Chondrocyte (in vitro differentiated cells): ENCODE measurements around the gene CD247. TPM values are rescaled to one million over a fixed set of nuclear protein-coding genes. Genes with fewer than 3 reads are reported as not detected.

ENCODE experiments used
- DNase-seq: peaks from one replicate; pipeline ENCODE4 v3.0.0; 2021; ENCODE audit warnings: mixed read lengths, low spot score
- H3K27ac Mint-ChIP-seq: one replicate; pipeline ENCODE4 v1.8.0; 2021; ENCODE audit warnings: mild to moderate bottlenecking, moderate library complexity, mixed read lengths; ENCODE audit not compliant: unreplicated experiment
- H3K27me3 Mint-ChIP-seq: 2 replicates; pipeline ENCODE4 v1.8.0; 2021; ENCODE audit warnings: low read depth, mixed read lengths
- H3K36me3 Mint-ChIP-seq: 2 replicates; pipeline ENCODE4 v1.8.0; 2021; ENCODE audit warnings: low read depth, mixed read lengths
- H3K4me1 Mint-ChIP-seq: 2 replicates; pipeline ENCODE4 v1.8.0; 2021; ENCODE audit warnings: low read depth, mild to moderate bottlenecking, mixed read lengths
- H3K4me3 Mint-ChIP-seq: one replicate; pipeline ENCODE4 v1.8.0; 2021; ENCODE audit warnings: mild to moderate bottlenecking, moderate library complexity, mixed read lengths; ENCODE audit not compliant: unreplicated experiment
- H3K9me3 Mint-ChIP-seq: 2 replicates; pipeline ENCODE4 v1.8.0; 2021; ENCODE audit warnings: low read depth, mixed read lengths
- total RNA-seq: library from RNA; stranded (reverse); gene quantifications from 3 replicates; pipeline ENCODE4 v1.2.1, GENCODE V29; 2021
- TF ChIP-seq, protein P1 (sequence below): fragments of 200-600 bp; sonication (generic); IDR thresholded peaks from 2 replicates; pipeline ENCODE4 v1.5.0; 2021; ENCODE audit warnings: antibody characterized with exemption, mild to moderate bottlenecking, moderate library complexity

Gene CD247
- total RNA-seq, 1 donor from 2014 or later: not detected

DNA sequence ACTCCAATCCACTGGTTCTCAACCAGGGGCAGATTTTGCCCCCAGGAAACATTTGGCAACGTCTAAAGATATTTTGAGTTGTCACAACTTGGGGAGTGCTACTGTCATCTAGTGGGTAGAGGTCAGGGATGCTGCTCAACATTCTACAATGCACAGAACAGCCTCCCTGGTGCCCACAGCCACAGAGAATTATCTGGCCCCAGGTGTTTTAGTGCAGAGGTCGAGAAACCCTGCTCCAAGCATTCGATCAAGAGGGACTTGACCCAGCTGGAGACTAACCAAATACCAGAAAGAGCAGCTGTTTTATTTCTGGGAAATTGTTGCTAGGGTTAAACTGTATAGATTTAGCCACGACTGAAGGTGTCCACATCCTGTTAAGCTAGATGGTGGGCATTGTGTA lies 19.2 kb downstream of the CD247 start:
- Mint-ChIP-seq H3K27me3 (peaks cover 60% of the 10 kb centered on the region), H3K4me1 (no peaks in the 10 kb centered on the region), H3K36me3 (no peaks in the 10 kb centered on the region), H3K9me3 (no peaks in the 10 kb centered on the region), H3K27ac (no peak overlapping the region), H3K4me3 (no peak overlapping the region)
- DNase-seq: no peak
- TF ChIP-seq, protein P1, sequence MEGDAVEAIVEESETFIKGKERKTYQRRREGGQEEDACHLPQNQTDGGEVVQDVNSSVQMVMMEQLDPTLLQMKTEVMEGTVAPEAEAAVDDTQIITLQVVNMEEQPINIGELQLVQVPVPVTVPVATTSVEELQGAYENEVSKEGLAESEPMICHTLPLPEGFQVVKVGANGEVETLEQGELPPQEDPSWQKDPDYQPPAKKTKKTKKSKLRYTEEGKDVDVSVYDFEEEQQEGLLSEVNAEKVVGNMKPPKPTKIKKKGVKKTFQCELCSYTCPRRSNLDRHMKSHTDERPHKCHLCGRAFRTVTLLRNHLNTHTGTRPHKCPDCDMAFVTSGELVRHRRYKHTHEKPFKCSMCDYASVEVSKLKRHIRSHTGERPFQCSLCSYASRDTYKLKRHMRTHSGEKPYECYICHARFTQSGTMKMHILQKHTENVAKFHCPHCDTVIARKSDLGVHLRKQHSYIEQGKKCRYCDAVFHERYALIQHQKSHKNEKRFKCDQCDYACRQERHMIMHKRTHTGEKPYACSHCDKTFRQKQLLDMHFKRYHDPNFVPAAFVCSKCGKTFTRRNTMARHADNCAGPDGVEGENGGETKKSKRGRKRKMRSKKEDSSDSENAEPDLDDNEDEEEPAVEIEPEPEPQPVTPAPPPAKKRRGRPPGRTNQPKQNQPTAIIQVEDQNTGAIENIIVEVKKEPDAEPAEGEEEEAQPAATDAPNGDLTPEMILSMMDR: no peak

DNA sequence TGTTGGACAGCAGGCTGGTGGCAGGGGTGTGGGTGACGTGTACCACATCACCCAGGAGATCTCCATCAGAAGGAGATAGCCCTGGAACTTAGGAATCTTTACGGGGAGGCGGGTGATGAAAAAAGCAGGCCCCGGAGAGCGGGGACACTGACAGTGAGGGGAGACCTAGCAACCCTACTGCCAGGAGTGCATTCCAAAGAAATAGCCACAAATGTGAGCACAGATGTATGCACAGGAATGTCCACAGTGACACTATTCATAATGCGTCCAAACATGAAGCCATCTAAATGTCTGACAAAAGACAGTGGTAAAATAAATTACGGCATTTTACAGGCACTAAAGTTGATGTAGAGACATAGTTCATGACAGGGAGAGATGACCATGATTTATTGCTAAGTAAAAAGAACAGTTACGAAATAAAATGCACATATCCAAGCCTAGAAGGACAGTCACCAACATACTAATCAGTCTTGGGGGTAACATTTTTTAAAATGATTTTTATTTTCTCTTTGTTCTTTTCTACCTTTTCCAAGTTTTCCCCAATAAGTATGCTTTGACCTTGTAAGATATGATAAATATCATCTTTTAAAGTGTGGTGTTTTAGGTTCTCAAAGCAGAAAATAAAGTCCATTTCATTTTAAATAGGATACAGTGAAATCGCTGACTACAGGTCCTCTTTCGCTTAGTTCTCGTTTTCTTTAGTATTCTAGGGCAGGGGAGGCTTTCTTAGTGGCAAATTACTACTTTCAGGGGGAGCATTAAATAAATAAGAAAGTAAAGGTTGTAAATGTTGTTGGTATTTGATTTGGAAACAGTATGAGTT lies 21.3 kb downstream of the CD247 start:
- Mint-ChIP-seq H3K27ac (no peak overlapping the region), H3K27me3 (peaks cover 50% of the 10 kb centered on the region), H3K4me1 (no peaks in the 10 kb centered on the region), H3K4me3 (no peak overlapping the region), H3K36me3 (no peaks in the 10 kb centered on the region), H3K9me3 (no peaks in the 10 kb centered on the region)
- TF ChIP-seq, protein P1: no peak
- no peak for DNase-seq

DNA sequence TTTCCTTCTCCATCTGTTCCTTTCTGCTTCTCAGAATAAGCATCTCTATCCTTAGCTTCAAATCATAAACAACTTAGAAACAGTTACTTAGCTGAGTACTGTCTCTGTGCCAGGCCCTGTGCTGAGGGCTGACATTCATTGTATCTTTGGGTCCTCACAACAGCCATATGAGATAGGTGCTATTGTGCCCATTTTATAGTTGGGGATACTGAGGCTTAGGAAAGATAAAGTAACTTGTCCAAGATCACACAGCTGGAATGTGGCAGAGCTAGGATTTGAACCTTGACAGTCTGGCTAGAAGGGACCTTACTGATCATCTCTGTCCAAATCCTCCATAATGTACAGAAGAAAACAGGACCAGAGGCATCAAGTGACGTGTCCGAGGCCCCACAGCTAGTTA lies 25.0 kb downstream of the CD247 start:
- Mint-ChIP-seq H3K9me3 (no peaks in the 10 kb centered on the region), H3K27ac (no peak overlapping the region), H3K27me3 (peaks cover 43% of the 10 kb centered on the region), H3K36me3 (no peaks in the 10 kb centered on the region), H3K4me1 (no peaks in the 10 kb centered on the region), H3K4me3 (no peak overlapping the region)
- TF ChIP-seq, protein P1: no peak
- DNase-seq: no peak

DNA sequence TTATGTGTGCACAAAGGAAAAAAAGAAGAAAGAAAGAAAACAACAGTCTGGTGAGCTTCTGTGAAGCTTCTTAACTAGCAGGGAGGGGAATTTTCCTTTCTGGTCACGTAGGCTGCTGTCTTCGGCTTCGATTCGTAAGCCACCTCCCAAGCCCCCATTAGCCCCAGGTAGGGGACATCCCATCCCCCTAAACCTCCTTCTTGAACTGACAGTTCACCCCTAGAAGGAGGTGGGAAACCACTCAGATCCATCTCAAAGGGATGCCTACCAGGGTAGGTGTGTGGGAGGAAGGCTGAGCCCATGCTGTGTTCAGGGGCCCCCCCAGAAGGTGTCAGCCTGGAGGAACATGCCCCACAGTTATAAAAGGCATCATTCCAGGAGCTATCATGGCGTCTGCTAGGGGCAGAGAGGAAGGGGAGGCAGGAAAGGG lies 25.8 kb downstream of the CD247 start:
- no peak overlapping the region for H3K4me3 Mint-ChIP-seq
- H3K27ac Mint-ChIP-seq: no peak overlapping the region
- no peak for DNase-seq
- TF ChIP-seq, protein P1: no peak
- H3K9me3 Mint-ChIP-seq: no peaks in the 10 kb centered on the region
- no peaks in the 10 kb centered on the region for H3K4me1 Mint-ChIP-seq
- peaks cover 39% of the 10 kb centered on the region for H3K27me3 Mint-ChIP-seq
- no peaks in the 10 kb centered on the region for H3K36me3 Mint-ChIP-seq

DNA sequence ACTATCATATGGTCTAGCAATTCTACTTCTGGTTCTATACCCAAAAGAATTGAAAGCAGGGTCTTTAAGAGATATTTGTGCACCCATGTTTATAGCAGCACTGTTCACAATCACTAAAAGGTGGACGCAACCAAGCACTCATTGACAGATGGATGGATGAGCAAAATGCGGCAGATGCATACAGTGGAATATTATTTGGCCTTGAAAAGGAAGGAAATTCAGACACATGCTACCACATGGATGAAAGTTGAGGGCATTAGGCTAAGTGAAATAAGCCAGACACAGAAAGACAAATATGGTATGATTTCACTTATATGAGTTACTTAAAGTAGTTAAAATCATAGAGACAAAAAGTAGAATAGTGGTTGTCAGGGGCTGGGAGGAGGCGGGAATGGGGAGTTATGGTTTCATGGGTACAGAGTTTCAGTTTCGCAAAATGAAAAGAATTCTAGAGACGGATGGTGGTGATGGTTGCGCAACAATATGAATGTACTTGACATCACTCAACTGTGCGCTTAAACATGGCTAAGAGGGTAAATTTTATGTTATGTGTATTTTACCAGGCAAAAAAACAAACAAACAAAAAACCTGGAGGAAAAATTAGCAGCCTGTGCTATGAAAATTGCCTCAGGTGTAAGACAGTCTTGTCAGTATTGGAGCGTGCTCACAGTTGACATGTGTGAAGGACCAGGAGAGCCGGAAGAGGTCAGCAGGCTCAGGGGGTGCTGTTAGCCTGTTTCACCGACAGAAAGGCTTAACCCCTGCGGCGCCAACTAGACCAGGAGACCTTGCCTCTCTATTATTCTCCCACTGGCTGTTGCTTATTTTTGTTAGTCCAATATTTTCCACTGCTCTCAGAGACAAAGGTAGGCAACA lies 26.5 kb downstream of the CD247 start:
- no peak overlapping the region for H3K4me3 Mint-ChIP-seq
- TF ChIP-seq, protein P1: no peak
- no peak overlapping the region for H3K27ac Mint-ChIP-seq
- no peaks in the 10 kb centered on the region for H3K4me1 Mint-ChIP-seq
- DNase-seq: no peak
- peaks cover 35% of the 10 kb centered on the region for H3K27me3 Mint-ChIP-seq
- no peaks in the 10 kb centered on the region for H3K9me3 Mint-ChIP-seq
- H3K36me3 Mint-ChIP-seq: no peaks in the 10 kb centered on the region
